GM12864 (cell line): Measurements from ENCODE around the gene AFAP1.

Source experiments
- DNase-seq: peaks from one replicate; pipeline ENCODE4 v3.0.0-alpha.2; 2011; ENCODE audit warnings: low read depth
- H3K4me3 ChIP-seq: 2 replicates; pipeline ENCODE4 v1.5.1; 2011; ENCODE audit warnings: mild to moderate bottlenecking, low read depth, low read length, control low read depth
- TF ChIP-seq, protein P1 (sequence below): IDR thresholded peaks from 2 replicates; pipeline ENCODE4 v1.5.1; 2011; ENCODE audit warnings: low read depth, mild to moderate bottlenecking, moderate library complexity, low read length, control low read depth, inconsistent platforms; ENCODE audit errors: missing control alignments

Gene AFAP1

GRCh38 chr4:7937006-7937405 lies 2.7 kb downstream of the AFAP1 start:
- TF ChIP-seq, protein P1, sequence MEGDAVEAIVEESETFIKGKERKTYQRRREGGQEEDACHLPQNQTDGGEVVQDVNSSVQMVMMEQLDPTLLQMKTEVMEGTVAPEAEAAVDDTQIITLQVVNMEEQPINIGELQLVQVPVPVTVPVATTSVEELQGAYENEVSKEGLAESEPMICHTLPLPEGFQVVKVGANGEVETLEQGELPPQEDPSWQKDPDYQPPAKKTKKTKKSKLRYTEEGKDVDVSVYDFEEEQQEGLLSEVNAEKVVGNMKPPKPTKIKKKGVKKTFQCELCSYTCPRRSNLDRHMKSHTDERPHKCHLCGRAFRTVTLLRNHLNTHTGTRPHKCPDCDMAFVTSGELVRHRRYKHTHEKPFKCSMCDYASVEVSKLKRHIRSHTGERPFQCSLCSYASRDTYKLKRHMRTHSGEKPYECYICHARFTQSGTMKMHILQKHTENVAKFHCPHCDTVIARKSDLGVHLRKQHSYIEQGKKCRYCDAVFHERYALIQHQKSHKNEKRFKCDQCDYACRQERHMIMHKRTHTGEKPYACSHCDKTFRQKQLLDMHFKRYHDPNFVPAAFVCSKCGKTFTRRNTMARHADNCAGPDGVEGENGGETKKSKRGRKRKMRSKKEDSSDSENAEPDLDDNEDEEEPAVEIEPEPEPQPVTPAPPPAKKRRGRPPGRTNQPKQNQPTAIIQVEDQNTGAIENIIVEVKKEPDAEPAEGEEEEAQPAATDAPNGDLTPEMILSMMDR, result no peak
- no peak overlapping the region for H3K4me3 ChIP-seq
- no peak for DNase-seq

DNA sequence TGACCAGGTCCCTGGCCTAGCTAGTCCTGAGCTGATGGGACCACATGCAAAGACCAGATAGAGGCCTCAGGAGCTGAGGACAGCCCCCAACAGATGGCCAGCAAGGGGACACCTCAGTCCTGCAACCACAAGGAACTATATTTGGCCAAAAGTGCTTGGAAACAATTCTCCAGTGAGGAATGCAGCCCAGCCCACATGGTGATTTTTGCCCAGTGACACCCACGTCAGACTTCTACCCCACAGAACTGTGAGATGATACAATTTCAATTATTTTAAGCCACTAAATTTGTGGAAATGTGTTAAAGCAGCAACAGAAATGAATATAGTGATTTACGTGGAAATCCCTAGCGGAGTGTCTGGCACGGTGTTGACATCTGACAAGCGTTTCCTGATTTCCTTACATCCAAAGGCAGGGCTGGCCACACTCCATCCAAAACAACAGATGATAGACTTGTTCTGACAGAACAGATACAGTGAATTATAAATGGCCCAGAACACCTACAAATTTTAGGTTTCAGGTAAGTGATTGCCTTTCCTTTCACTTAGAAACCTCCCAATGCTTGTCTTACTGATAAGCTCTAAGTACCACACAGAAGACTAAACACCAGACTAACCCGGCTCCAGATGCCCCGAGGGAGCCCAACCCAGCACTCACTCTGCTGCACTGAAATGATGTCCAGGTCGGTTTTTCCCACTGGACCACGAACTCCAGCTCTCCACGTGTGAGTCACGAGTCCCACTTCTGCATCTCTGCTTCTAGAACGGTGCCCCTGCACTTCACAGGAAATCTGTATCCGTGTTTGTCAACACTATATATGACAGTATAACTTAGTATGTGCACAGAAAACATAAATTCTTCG lies 5.8 kb downstream of the AFAP1 start:
- DNase-seq, result no peak
- no peak overlapping the region for H3K4me3 ChIP-seq
- TF ChIP-seq, protein P1, result no peak

- DNase-seq, result no peak
- H3K4me3 ChIP-seq, result no peak overlapping the region
- TF ChIP-seq, protein P1, result no peak
Observed at GRCh38 chr4:7932287-7932686, 7.4 kb downstream of the AFAP1 start.

- TF ChIP-seq, protein P1, result no peak
- no peak for DNase-seq
- H3K4me3 ChIP-seq, result no peak overlapping the region
Observed at GRCh38 chr4:7929118-7929951, 10.3 kb downstream of the AFAP1 start.

DNA sequence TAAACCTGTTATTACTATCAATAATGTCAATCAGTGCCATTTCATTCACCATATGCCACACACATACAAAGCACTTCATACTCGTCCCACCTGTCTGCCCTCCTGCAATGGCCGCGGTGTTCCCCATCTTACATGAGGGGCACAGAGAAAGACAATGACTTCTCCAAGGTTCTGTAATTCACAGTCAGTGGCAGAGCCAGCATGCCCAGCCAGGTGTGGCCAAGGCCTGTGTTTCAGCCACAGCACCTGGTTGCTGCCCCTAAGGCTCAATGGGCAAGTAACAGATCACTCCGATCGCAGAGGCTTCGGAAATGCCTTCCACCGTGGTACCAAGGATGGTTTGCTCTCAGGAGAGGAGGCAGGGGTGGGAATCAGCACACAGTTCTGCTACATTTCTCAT lies 10.9 kb downstream of the AFAP1 start:
- H3K4me3 ChIP-seq, result no peak overlapping the region
- TF ChIP-seq, protein P1, result no peak
- DNase-seq, result no peak

DNA sequence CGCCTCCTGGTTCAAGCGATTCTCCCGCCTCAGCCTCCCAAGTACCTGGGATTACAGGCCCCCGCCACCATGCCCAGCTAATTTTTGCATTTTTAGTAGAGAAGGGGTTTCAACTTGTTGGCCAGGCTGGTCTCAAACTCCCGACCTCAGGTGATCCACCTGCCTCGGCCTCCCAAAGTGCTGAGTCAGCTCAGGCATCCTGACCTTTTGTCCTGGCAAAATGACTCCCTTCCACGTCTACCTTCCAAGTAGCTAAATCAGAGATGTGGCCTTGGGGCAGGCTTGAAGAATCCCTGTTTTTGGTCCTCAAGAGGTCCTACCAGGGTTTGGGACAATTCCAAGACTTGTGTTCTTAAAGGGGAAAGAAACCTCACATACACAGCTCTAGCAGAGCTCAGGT lies 12.8 kb downstream of the AFAP1 start:
- H3K4me3 ChIP-seq, result no peak overlapping the region
- TF ChIP-seq, protein P1, result no peak
- no peak for DNase-seq
